Caco-2 (cell line): ENCODE results near the gene AWAT2. TPM values are rescaled to one million over a fixed set of nuclear protein-coding genes. Genes with fewer than 3 reads are reported as not detected.

Source experiments
- BruUV-seq: library from RNA; stranded (reverse); fragments of 400-500 nt; replicated peaks from 2 replicates; lab custom pipeline; 2021; lab: Mats Ljungman, UMichigan
- CTCF ChIA-PET: fragments of 300-600 bp; sonication (Branson Sonifier 250); formaldehyde crosslinking; loops from one replicate; lab custom pipeline; 2022; ENCODE audit warnings: antibody characterized with exemption; lab: Charles Lee
- POLR2A ChIA-PET: fragments of 300-600 bp; sonication (Branson Sonifier 250); formaldehyde crosslinking; loops from one replicate; lab custom pipeline; 2022; ENCODE audit warnings: antibody characterized with exemption; lab: Charles Lee
- DNase-seq, 2 experiments: peaks; one replicate each; pipeline versions ENCODE4 v3.0.0 to v3.0.0-alpha.2; 2020 to 2022
- H3K27me3 ChIP-seq: replicated peaks from 2 replicates; pipeline ENCODE4 v1.6.0; 2011; ENCODE audit warnings: low read length; ENCODE audit not compliant: control insufficient read depth, insufficient read depth
- H3K36me3 ChIP-seq: 2 replicates; pipeline ENCODE4 v1.5.1; 2011; ENCODE audit warnings: low read length; ENCODE audit not compliant: control insufficient read depth, insufficient read depth
- H3K4me1 ChIP-seq: fragments of 250-450 bp; sonication (Bioruptor Pico); 2 replicates; pipeline ENCODE4 v1.5.1; 2020; ENCODE audit warnings: mild to moderate bottlenecking
- H3K4me3 ChIP-seq: 2 replicates; pipeline ENCODE4 v1.5.1; 2011; ENCODE audit warnings: low read depth, mild to moderate bottlenecking, control low read depth, low read length
- H3K9me3 ChIP-seq: fragments of 250-450 bp; sonication (Bioruptor Pico); 2 replicates; pipeline ENCODE4 v1.5.1; 2020; ENCODE audit warnings: mild to moderate bottlenecking, moderate library complexity
- H3K27ac Mint-ChIP-seq: one replicate; pipeline ENCODE4 v1.8.0; 2022; ENCODE audit warnings: mixed read lengths; ENCODE audit not compliant: unreplicated experiment
- H3K27me3 Mint-ChIP-seq: one replicate; pipeline ENCODE4 v1.8.0; 2022; ENCODE audit warnings: mixed read lengths; ENCODE audit not compliant: insufficient read depth, unreplicated experiment
- H3K36me3 Mint-ChIP-seq: one replicate; pipeline ENCODE4 v1.8.0; 2022; ENCODE audit warnings: mild to moderate bottlenecking, mixed read lengths; ENCODE audit not compliant: insufficient read depth, unreplicated experiment
- H3K4me1 Mint-ChIP-seq: one replicate; pipeline ENCODE4 v1.8.0; 2022; ENCODE audit warnings: low read depth, mixed read lengths; ENCODE audit not compliant: unreplicated experiment
- H3K4me3 Mint-ChIP-seq: one replicate; pipeline ENCODE4 v1.8.0; 2022; ENCODE audit warnings: mild to moderate bottlenecking, moderate library complexity, mixed read lengths; ENCODE audit not compliant: unreplicated experiment
- H3K9me3 Mint-ChIP-seq: one replicate; pipeline ENCODE4 v1.8.0; 2022; ENCODE audit warnings: mixed read lengths; ENCODE audit not compliant: unreplicated experiment
- intact Hi-C: fragments of 100-400 bp; cut with micrococcal nuclease; formaldehyde crosslinking; loops from one replicate; pipeline ENCODE4 v1.10.0; 2022; ENCODE audit not compliant: unreplicated experiment
- total RNA-seq: library from RNA; stranded (reverse); gene quantifications from 2 replicates; pipeline ENCODE4 v1.2.3, GENCODE V29; 2022
- TF ChIP-seq, protein P1 (sequence below), 2 experiments: fragments of 200-600 bp in 1 of 2; IDR thresholded peaks; 1 replicate in 1 of 2; 2 replicates in 1 of 2; pipeline versions ENCODE4 v1.5.1 to v1.8.0; 2011 to 2022; ENCODE audit warnings: antibody characterized with exemption in 1 of 2, control low read depth in 1 of 2, inconsistent platforms in 1 of 2, low read depth in 1 of 2, low read length in 1 of 2, mild to moderate bottlenecking in 1 of 2, moderate library complexity in 1 of 2; ENCODE audit not compliant: insufficient read depth in 1 of 2, severe bottlenecking in 1 of 2, unreplicated experiment in 1 of 2

AWAT2 gene
- total RNA-seq, 1 experiment from 2014 or later, result not detected

DNA sequence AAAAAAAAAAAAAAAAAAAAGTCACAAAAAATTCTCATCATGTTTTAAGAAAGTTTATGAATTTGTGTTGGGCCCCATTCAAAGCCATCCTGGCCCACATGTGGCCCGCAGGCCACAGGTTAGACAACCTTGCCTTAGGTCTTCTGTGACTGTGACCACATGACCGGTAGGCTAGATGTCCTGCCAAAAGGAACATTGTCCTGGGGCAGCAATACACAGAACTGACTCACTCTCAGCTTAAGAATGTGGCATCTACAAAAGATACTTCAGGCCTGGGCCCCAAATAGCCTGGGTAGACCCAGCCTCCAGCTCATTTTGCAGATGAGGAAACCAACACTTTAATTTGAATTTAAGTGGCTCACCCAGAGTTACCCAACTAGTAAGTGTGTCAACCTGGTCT is 10.0 kb downstream of the AWAT2 start:
- Histone ChIP-seq H3K4me3 (no peak overlapping the region), H3K27me3 (no peaks in the 10 kb centered on the region), H3K4me1 (no peaks in the 10 kb centered on the region), H3K9me3 (no peaks in the 10 kb centered on the region), H3K36me3 (no peaks in the 10 kb centered on the region)
- POLR2A ChIA-PET, result no interaction called here
- Mint-ChIP-seq H3K4me3 (no peak overlapping the region), H3K36me3 (no peaks in the 10 kb centered on the region), H3K9me3 (no peaks in the 10 kb centered on the region), H3K27ac (no peak overlapping the region), H3K4me1 (peaks cover 4% of the 10 kb centered on the region), H3K27me3 (peaks cover 1% of the 10 kb centered on the region)
- intact Hi-C loops, result no loop called here
- CTCF ChIA-PET, result no interaction called here
- BruUV-seq, result no TSS peak
- TF ChIP-seq, protein P1, sequence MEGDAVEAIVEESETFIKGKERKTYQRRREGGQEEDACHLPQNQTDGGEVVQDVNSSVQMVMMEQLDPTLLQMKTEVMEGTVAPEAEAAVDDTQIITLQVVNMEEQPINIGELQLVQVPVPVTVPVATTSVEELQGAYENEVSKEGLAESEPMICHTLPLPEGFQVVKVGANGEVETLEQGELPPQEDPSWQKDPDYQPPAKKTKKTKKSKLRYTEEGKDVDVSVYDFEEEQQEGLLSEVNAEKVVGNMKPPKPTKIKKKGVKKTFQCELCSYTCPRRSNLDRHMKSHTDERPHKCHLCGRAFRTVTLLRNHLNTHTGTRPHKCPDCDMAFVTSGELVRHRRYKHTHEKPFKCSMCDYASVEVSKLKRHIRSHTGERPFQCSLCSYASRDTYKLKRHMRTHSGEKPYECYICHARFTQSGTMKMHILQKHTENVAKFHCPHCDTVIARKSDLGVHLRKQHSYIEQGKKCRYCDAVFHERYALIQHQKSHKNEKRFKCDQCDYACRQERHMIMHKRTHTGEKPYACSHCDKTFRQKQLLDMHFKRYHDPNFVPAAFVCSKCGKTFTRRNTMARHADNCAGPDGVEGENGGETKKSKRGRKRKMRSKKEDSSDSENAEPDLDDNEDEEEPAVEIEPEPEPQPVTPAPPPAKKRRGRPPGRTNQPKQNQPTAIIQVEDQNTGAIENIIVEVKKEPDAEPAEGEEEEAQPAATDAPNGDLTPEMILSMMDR (IDR thresholded peaks at IDR 0.05; ENCODE audit: insufficient read depth in 1 of 2, low read depth in 1 of 2, low read length in 1 of 2, severe bottlenecking in 1 of 2, unreplicated experiment in 1 of 2), result no peak
- DNase-seq, result no peak

DNA sequence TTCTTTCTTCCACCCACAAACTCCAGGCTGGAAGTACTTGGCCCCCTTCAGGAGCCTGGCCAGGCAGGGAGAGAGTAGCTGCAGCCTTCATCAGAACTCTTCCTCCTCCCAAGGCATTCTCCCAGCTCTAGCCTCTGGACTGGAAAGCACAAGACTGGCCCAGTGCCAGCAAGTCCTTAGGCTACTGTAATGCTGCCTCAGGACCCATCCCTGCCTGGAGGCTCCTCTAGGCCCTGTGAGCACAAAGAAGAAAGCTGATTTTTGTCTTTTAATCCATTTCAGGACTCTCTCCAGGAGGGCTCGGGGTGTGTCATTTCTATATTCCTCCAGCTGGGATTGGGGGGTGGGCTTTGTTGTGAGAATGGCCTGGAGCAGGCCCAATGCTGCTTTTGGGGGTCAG is 10.8 kb downstream of the AWAT2 start:
- TF ChIP-seq, protein P1 (IDR thresholded peaks at IDR 0.05; ENCODE audit: insufficient read depth in 1 of 2, low read depth in 1 of 2, low read length in 1 of 2, severe bottlenecking in 1 of 2, unreplicated experiment in 1 of 2), result no peak
- no peak overlapping the region for H3K27ac Mint-ChIP-seq
- H3K36me3 Mint-ChIP-seq, result no peaks in the 10 kb centered on the region
- no peaks in the 10 kb centered on the region for H3K4me1 ChIP-seq
- ChIA-PET CTCF (no interaction called here), POLR2A (no interaction called here)
- no peaks in the 10 kb centered on the region for H3K27me3 Mint-ChIP-seq
- no TSS peak for BruUV-seq
- no peaks in the 10 kb centered on the region for H3K36me3 ChIP-seq
- no peak for DNase-seq
- no peaks in the 10 kb centered on the region for H3K9me3 Mint-ChIP-seq
- H3K4me3 Mint-ChIP-seq, result no peak overlapping the region
- intact Hi-C loops, result no loop called here
- no peaks in the 10 kb centered on the region for H3K9me3 ChIP-seq
- no peaks in the 10 kb centered on the region for H3K27me3 ChIP-seq
- no peak overlapping the region for H3K4me3 ChIP-seq
- peaks cover 4% of the 10 kb centered on the region for H3K4me1 Mint-ChIP-seq

DNA sequence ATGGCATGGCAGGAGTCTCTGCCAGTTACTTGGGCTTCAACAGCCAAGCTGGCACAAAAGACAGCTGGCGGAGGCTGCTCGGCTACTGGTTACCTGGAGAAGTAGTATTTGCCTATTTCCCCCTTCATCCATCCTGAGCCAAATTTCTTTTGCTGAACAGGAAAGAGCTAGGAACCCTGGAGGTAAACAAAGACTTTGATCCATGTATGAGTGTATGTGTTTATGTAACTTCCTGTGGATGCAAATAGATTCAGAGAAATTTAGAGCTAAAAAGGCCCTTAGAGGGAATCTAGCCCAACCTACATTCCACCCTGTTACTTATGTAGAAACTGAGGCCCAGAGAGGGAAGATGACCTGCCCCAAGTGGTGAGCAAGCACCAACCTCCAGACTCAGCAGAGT is 11.2 kb downstream of the AWAT2 start:
- CTCF ChIA-PET, result no interaction called here
- Histone ChIP-seq H3K9me3 (no peaks in the 10 kb centered on the region), H3K4me1 (no peaks in the 10 kb centered on the region), H3K4me3 (no peak overlapping the region), H3K36me3 (no peaks in the 10 kb centered on the region), H3K27me3 (no peaks in the 10 kb centered on the region)
- no TSS peak for BruUV-seq
- DNase-seq, result no peak
- Mint-ChIP-seq H3K27ac (no peak overlapping the region), H3K27me3 (no peaks in the 10 kb centered on the region), H3K9me3 (no peaks in the 10 kb centered on the region), H3K4me3 (no peak overlapping the region), H3K4me1 (peaks cover 4% of the 10 kb centered on the region), H3K36me3 (no peaks in the 10 kb centered on the region)
- POLR2A ChIA-PET, result no interaction called here
- intact Hi-C loops, result no loop called here
- TF ChIP-seq, protein P1 (IDR thresholded peaks at IDR 0.05; ENCODE audit: insufficient read depth in 1 of 2, low read depth in 1 of 2, low read length in 1 of 2, severe bottlenecking in 1 of 2, unreplicated experiment in 1 of 2), result no peak
